SU-DHL-6 (cell line): ENCODE results near the gene PTPRG.

Experiments used
- CTCF ChIP-seq: fragments of 200-600 bp; sonication (generic); IDR thresholded peaks from one replicate; pipeline ENCODE4 v1.5.1; 2017; ENCODE audit warnings: antibody characterized with exemption, mild to moderate bottlenecking, low read length, moderate library complexity; ENCODE audit not compliant: insufficient read depth, poor library complexity, severe bottlenecking
- EZH2phosphoT487 ChIP-seq: fragments of 200-600 bp; sonication (generic), shearing (Covaris generic); conservative IDR thresholded peaks from 2 replicates; pipeline ENCODE4 v1.6.1; 2018; ENCODE audit warnings: mild to moderate bottlenecking, antibody characterized with exemption, low read length, moderate library complexity, mixed read lengths

DNA sequence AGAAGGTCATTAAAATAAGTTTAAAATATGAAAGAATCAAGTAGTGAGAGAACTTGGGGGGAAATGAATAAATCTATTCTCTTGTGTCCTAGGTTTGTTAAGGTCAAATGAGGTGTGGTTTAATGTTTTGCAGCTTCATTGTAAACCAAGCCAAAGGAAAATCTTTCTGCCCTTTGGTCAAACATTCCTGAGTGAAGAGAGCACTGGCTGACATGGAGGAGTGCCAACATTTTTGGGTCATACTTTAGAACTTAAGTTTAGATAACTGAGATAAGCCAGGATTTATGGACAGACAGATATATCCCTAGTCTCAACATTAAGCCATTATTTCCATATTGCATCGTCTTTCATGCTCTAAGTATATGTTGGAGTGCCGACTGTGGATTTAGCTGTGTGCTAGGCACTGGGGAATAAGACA, 66.4 kb downstream of the PTPRG start:
- TF ChIP-seq CTCF: no peak
- TF ChIP-seq EZH2phosphoT487: no peak
